Measurements from ENCODE around the gene ADGRD1.

Gene ADGRD1

GRCh38 chr12:131048611-131048990 lies 94.9 kb downstream of the ADGRD1 start:
- Histone ChIP-seq H3K27ac (ENCODE audit: low read depth, low read length, poor library complexity, severe bottlenecking) (no peak overlapping the region), H3K9me3 (ENCODE audit: low read length) (no peaks in the 10 kb centered on the region), H3K9ac (ENCODE audit: low read length) (no peak overlapping the region), H3K27me3 (ENCODE audit: insufficient read depth, low read length) (no peaks in the 10 kb centered on the region), H4K20me1 (ENCODE audit: insufficient read depth, low read length) (no peaks in the 10 kb centered on the region), H2AFZ (ENCODE audit: low read length) (no peak overlapping the region), H3K36me3 (ENCODE audit: insufficient read depth, low read length) (no peaks in the 10 kb centered on the region), H3K4me3 (ENCODE audit: low read depth, low read length, poor library complexity, severe bottlenecking) (no peak overlapping the region), H3K79me2 (ENCODE audit: insufficient read depth, low read length) (no peaks in the 10 kb centered on the region), H3K4me2 (ENCODE audit: low read length) (no peak overlapping the region), H3K4me1 (ENCODE audit: insufficient read depth, low read length, severe bottlenecking) (no peaks in the 10 kb centered on the region), H3F3A (ENCODE audit: insufficient read depth, low read length) (no peaks in the 10 kb centered on the region), H3K9me2 (ENCODE audit: low read depth, low read length) (no peaks in the 10 kb centered on the region)
- TF ChIP-seq EZH2 (IDR thresholded peaks at IDR 0.05; ENCODE audit: borderline replicate concordance, low read length), result no peak
- TF ChIP-seq, protein P1, sequence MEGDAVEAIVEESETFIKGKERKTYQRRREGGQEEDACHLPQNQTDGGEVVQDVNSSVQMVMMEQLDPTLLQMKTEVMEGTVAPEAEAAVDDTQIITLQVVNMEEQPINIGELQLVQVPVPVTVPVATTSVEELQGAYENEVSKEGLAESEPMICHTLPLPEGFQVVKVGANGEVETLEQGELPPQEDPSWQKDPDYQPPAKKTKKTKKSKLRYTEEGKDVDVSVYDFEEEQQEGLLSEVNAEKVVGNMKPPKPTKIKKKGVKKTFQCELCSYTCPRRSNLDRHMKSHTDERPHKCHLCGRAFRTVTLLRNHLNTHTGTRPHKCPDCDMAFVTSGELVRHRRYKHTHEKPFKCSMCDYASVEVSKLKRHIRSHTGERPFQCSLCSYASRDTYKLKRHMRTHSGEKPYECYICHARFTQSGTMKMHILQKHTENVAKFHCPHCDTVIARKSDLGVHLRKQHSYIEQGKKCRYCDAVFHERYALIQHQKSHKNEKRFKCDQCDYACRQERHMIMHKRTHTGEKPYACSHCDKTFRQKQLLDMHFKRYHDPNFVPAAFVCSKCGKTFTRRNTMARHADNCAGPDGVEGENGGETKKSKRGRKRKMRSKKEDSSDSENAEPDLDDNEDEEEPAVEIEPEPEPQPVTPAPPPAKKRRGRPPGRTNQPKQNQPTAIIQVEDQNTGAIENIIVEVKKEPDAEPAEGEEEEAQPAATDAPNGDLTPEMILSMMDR (IDR thresholded peaks at IDR 0.05; ENCODE audit: low read length), result no peak

DNA sequence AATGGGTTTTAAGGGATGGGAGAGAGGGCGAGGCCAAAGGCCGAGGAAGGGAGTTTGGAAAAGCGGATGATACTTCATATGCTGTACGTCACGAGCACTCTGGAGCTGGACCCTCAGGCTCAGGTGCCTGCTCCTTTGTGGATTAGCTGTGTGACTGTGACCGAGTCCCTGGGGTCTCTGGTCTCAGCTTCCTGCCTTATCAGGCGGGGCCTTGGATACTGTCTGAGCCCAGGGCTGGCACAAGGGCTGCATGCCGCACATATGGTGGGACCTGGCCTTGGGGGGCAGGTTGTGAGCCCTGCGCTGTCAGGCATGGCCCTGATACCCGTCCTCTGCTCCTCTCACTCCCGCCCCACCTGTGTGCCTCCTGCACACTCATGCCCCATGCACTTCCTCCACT lies 95.3 kb downstream of the ADGRD1 start:
- no peak for TF ChIP-seq EZH2 (IDR thresholded peaks at IDR 0.05; ENCODE audit: borderline replicate concordance, low read length)
- TF ChIP-seq, protein P1 (IDR thresholded peaks at IDR 0.05; ENCODE audit: low read length), result no peak
- Histone ChIP-seq H3K27me3 (ENCODE audit: insufficient read depth, low read length) (no peaks in the 10 kb centered on the region), H3K27ac (ENCODE audit: low read depth, low read length, poor library complexity, severe bottlenecking) (no peak overlapping the region), H3K4me1 (ENCODE audit: insufficient read depth, low read length, severe bottlenecking) (no peaks in the 10 kb centered on the region), H3K4me3 (ENCODE audit: low read depth, low read length, poor library complexity, severe bottlenecking) (no peak overlapping the region), H3K9me2 (ENCODE audit: low read depth, low read length) (no peaks in the 10 kb centered on the region), H3F3A (ENCODE audit: insufficient read depth, low read length) (no peaks in the 10 kb centered on the region), H3K9me3 (ENCODE audit: low read length) (no peaks in the 10 kb centered on the region), H3K79me2 (ENCODE audit: insufficient read depth, low read length) (no peaks in the 10 kb centered on the region), H3K4me2 (ENCODE audit: low read length) (no peak overlapping the region), H4K20me1 (ENCODE audit: insufficient read depth, low read length) (no peaks in the 10 kb centered on the region), H3K36me3 (ENCODE audit: insufficient read depth, low read length) (no peaks in the 10 kb centered on the region), H3K9ac (ENCODE audit: low read length) (no peak overlapping the region), H2AFZ (ENCODE audit: low read length) (no peak overlapping the region)

DNA sequence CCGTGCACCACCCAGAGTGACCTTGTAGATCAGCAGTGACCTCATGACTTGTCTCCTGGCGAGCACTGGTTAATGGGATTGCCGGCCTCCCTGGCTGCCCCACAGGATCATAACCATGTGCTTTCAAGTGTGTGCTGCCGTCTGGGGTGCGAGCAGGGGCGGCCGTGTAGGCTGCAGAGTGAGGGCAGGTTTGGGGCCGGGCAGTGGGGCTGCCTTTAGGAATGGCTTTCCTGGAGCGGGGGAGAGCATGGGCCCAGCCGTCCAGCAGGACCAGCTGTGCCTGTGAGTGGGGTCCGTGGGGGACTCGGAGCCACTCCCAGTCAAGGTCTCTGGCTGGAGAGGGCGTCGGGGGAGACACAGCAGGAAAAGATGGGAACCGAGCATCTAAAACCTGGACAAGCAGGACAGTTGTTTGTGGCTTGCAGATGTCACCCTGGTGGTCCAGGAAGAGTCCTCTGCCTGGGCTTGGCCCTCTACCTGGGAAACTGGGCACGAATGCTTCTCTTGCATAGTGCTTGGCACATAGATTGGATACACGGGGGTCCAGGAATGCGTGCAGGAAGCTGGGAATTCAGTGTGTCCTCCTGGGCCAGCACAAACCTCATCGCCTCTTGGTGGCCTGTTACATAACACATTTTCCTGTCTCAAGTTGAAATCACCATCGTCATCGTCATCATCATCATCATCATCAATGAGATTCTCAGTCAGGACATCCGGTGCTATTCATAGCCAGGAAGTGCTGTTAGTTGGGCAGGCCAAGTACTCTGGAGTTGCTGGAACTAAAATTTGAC lies 96.0 kb downstream of the ADGRD1 start:
- H3K9me2 ChIP-seq (ENCODE audit: low read depth, low read length), result no peaks in the 10 kb centered on the region
- no peaks in the 10 kb centered on the region for H3K4me1 ChIP-seq (ENCODE audit: insufficient read depth, low read length, severe bottlenecking)
- no peak overlapping the region for H3K9ac ChIP-seq (ENCODE audit: low read length)
- H3K27ac ChIP-seq (ENCODE audit: low read depth, low read length, poor library complexity, severe bottlenecking), result no peak overlapping the region
- H3K79me2 ChIP-seq (ENCODE audit: insufficient read depth, low read length), result no peaks in the 10 kb centered on the region
- H3K4me3 ChIP-seq (ENCODE audit: low read depth, low read length, poor library complexity, severe bottlenecking), result no peak overlapping the region
- no peaks in the 10 kb centered on the region for H4K20me1 ChIP-seq (ENCODE audit: insufficient read depth, low read length)
- no peaks in the 10 kb centered on the region for H3K27me3 ChIP-seq (ENCODE audit: insufficient read depth, low read length)
- H3K4me2 ChIP-seq (ENCODE audit: low read length), result no peak overlapping the region
- H3K9me3 ChIP-seq (ENCODE audit: low read length), result no peaks in the 10 kb centered on the region
- H3K36me3 ChIP-seq (ENCODE audit: insufficient read depth, low read length), result no peaks in the 10 kb centered on the region
- no peak overlapping the region for H2AFZ ChIP-seq (ENCODE audit: low read length)
- TF ChIP-seq, protein P1 (IDR thresholded peaks at IDR 0.05; ENCODE audit: low read length), result no peak
- TF ChIP-seq EZH2 (IDR thresholded peaks at IDR 0.05; ENCODE audit: borderline replicate concordance, low read length), result no peak
- H3F3A ChIP-seq (ENCODE audit: insufficient read depth, low read length), result no peaks in the 10 kb centered on the region

Measured in OCI-LY1 (cell line).